PFSK-1 (cell line): ENCODE results near the gene INPP5D.

Experiments used
- POLR2AphosphoS5 ChIP-seq: IDR thresholded peaks from 2 replicates; pipeline ENCODE4 v1.6.1; 2012; ENCODE audit warnings: low read depth, mild to moderate bottlenecking, control low read depth, low read length, moderate library complexity
- REST ChIP-seq, 2 experiments: IDR thresholded peaks; 2 replicates each; pipeline versions ENCODE4 v1.6.1 to v1.8.0; 2011 to 2012; ENCODE audit warnings: low read depth in 2 of 2, low read length in 2 of 2, control low read depth in 1 of 2, inconsistent platforms in 1 of 2, mild to moderate bottlenecking in 1 of 2, moderate library complexity in 1 of 2; ENCODE audit not compliant: insufficient read depth in 1 of 2
- SIN3A ChIP-seq: IDR thresholded peaks from 2 replicates; pipeline ENCODE4 v1.6.1; 2012; ENCODE audit warnings: mild to moderate bottlenecking, low read length, moderate library complexity, borderline replicate concordance; ENCODE audit not compliant: insufficient read depth

GRCh38 chr2:233036162-233036838, 23.8 kb upstream of the INPP5D start:
- TF ChIP-seq SIN3A (no peak), REST (IDR thresholded peaks at IDR 0.05; ENCODE audit: insufficient read depth in 1 of 2, low read depth in 2 of 2, low read length in 2 of 2) (no peak), POLR2AphosphoS5 (no peak)
